OCI-LY1 (cell line): ENCODE measurements around the gene TLR4.

Experiments
- H2AFZ ChIP-seq: fragments of 200-600 bp; sonication (generic), shearing (Covaris generic); 2 replicates; pipeline ENCODE4 v1.6.0; 2014; ENCODE audit warnings: antibody characterized with exemption, mild to moderate bottlenecking, low read length
- H3F3A ChIP-seq: fragments of 200-600 bp; sonication (generic), shearing (Covaris generic); 2 replicates; pipeline ENCODE4 v1.6.0; 2014; ENCODE audit warnings: mild to moderate bottlenecking, antibody characterized with exemption, low read length, moderate library complexity; ENCODE audit not compliant: insufficient read depth
- H3K27ac ChIP-seq: fragments of 200-600 bp; sonication (generic); 2 replicates; pipeline ENCODE4 v1.5.1; 2014; ENCODE audit warnings: low read length, mixed run types, mild to moderate bottlenecking, low read depth; ENCODE audit not compliant: poor library complexity, severe bottlenecking
- H3K27me3 ChIP-seq: fragments of 200-600 bp; sonication (generic); 2 replicates; pipeline ENCODE4 v1.6.0; 2014; ENCODE audit warnings: antibody characterized with exemption, mild to moderate bottlenecking, low read length, moderate library complexity; ENCODE audit not compliant: insufficient read depth
- H3K36me3 ChIP-seq: fragments of 200-600 bp; sonication (generic); 2 replicates; pipeline ENCODE4 v1.6.1; 2014; ENCODE audit warnings: mild to moderate bottlenecking, antibody characterized with exemption, low read length, moderate library complexity, mixed read lengths; ENCODE audit not compliant: insufficient read depth
- H3K4me1 ChIP-seq: fragments of 200-600 bp; sonication (generic); 2 replicates; pipeline ENCODE4 v1.5.1; 2014; ENCODE audit warnings: mild to moderate bottlenecking, low read length, moderate library complexity; ENCODE audit not compliant: insufficient read depth, severe bottlenecking
- H3K4me2 ChIP-seq: fragments of 200-600 bp; sonication (generic), shearing (Covaris generic); 2 replicates; pipeline ENCODE4 v1.6.1; 2014; ENCODE audit warnings: low read length
- H3K4me3 ChIP-seq: fragments of 200-600 bp; sonication (generic); 2 replicates; pipeline ENCODE4 v1.5.1; 2014; ENCODE audit warnings: low read length, low read depth, mild to moderate bottlenecking, mixed read lengths; ENCODE audit not compliant: poor library complexity, severe bottlenecking
- H3K79me2 ChIP-seq: fragments of 200-600 bp; shearing (Covaris generic); 2 replicates; pipeline ENCODE4 v1.6.1; 2016; ENCODE audit warnings: mixed run types, low read length, mixed read lengths; ENCODE audit not compliant: insufficient read depth
- H3K9ac ChIP-seq: fragments of 200-600 bp; sonication (generic), shearing (Covaris generic); 2 replicates; pipeline ENCODE4 v1.6.1; 2014; ENCODE audit warnings: mild to moderate bottlenecking, low read length, mixed read lengths
- H3K9me2 ChIP-seq: fragments of 200-600 bp; sonication (generic), shearing (Covaris generic); 2 replicates; pipeline ENCODE4 v1.6.1; 2014; ENCODE audit warnings: low read depth, mild to moderate bottlenecking, low read length, mixed read lengths
- H3K9me3 ChIP-seq: fragments of 200-600 bp; shearing (Covaris generic); 2 replicates; pipeline ENCODE4 v1.6.1; 2014; ENCODE audit warnings: low read length, mixed read lengths
- H4K20me1 ChIP-seq: fragments of 200-600 bp; sonication (generic), shearing (Covaris generic); 2 replicates; pipeline ENCODE4 v1.6.0; 2016; ENCODE audit warnings: mild to moderate bottlenecking, low read length; ENCODE audit not compliant: insufficient read depth
- CTCF ChIP-seq: fragments of 200-600 bp; sonication (generic), shearing (Covaris generic); IDR thresholded peaks from 2 replicates; pipeline ENCODE4 v1.5.1; 2017; ENCODE audit warnings: mild to moderate bottlenecking, antibody characterized with exemption, low read length, moderate library complexity, mixed read lengths
- EZH2 ChIP-seq: fragments of 200-600 bp; sonication (generic), shearing (Covaris generic); IDR thresholded peaks from 2 replicates; pipeline ENCODE4 v1.8.0; 2017; ENCODE audit warnings: borderline replicate concordance, mixed run types, mild to moderate bottlenecking, antibody characterized with exemption, low read length, moderate library complexity, mixed read lengths

Gene TLR4

DNA sequence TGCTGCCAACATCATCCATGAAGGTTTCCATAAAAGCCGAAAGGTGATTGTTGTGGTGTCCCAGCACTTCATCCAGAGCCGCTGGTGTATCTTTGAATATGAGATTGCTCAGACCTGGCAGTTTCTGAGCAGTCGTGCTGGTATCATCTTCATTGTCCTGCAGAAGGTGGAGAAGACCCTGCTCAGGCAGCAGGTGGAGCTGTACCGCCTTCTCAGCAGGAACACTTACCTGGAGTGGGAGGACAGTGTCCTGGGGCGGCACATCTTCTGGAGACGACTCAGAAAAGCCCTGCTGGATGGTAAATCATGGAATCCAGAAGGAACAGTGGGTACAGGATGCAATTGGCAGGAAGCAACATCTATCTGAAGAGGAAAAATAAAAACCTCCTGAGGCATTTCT, 10.1 kb downstream of the TLR4 start:
- Histone ChIP-seq H3K27me3 (no peaks in the 10 kb centered on the region), H3K79me2 (no peaks in the 10 kb centered on the region), H3K36me3 (no peaks in the 10 kb centered on the region), H3K27ac (no peak overlapping the region), H3K9me2 (no peaks in the 10 kb centered on the region), H3F3A (no peaks in the 10 kb centered on the region), H3K4me3 (no peak overlapping the region), H4K20me1 (no peaks in the 10 kb centered on the region), H2AFZ (no peak overlapping the region), H3K4me1 (peaks cover 16% of the 10 kb centered on the region), H3K9me3 (no peaks in the 10 kb centered on the region), H3K9ac (no peak overlapping the region), H3K4me2 (no peak overlapping the region)
- TF ChIP-seq EZH2, result no peak
- TF ChIP-seq CTCF, result peak; percentile 54; the same call in 1 of the 2 replicates

GRCh38 chr9:117715411-117715989, 11.3 kb downstream of the TLR4 start:
- Histone ChIP-seq H3K27me3 (no peaks in the 10 kb centered on the region), H2AFZ (no peak overlapping the region), H3K36me3 (no peaks in the 10 kb centered on the region), H3K9me3 (no peaks in the 10 kb centered on the region), H3K9me2 (no peaks in the 10 kb centered on the region), H4K20me1 (no peaks in the 10 kb centered on the region), H3K4me1 (peaks cover 16% of the 10 kb centered on the region), H3K4me2 (no peak overlapping the region), H3K9ac (no peak overlapping the region), H3F3A (no peaks in the 10 kb centered on the region), H3K4me3 (no peak overlapping the region), H3K27ac (no peak overlapping the region), H3K79me2 (no peaks in the 10 kb centered on the region)
- TF ChIP-seq EZH2 (no peak), CTCF (no peak)

GRCh38 chr9:117718085-117718484, 13.9 kb downstream of the TLR4 start:
- TF ChIP-seq EZH2, result no peak
- no peak for TF ChIP-seq CTCF
- no peak overlapping the region for H3K27ac ChIP-seq
- H3K4me2 ChIP-seq, result peak overlapping the region; percentile 42; the same call in 1 of the 2 replicates

More at GRCh38 chr9:117718085-117718484, 13.9 kb downstream of the TLR4 start:
- no peak overlapping the region for H3K9ac ChIP-seq
- peaks cover 16% of the 10 kb centered on the region for H3K4me1 ChIP-seq
- H3K36me3 ChIP-seq, result no peaks in the 10 kb centered on the region
- H3K27me3 ChIP-seq, result no peaks in the 10 kb centered on the region
- H2AFZ ChIP-seq, result no peak overlapping the region
- no peaks in the 10 kb centered on the region for H3K9me2 ChIP-seq
- H3K4me3 ChIP-seq, result no peak overlapping the region
- no peaks in the 10 kb centered on the region for H3F3A ChIP-seq
- no peaks in the 10 kb centered on the region for H3K79me2 ChIP-seq
- H3K9me3 ChIP-seq, result no peaks in the 10 kb centered on the region
- no peaks in the 10 kb centered on the region for H4K20me1 ChIP-seq
